SH-SY5Y (cell line): ENCODE measurements around the gene MLH3.

Experiments
- GATA2 ChIP-seq: IDR thresholded peaks from 2 replicates; pipeline ENCODE4 v1.6.1; 2011; ENCODE audit warnings: mild to moderate bottlenecking, low read depth, low read length
- GATA3 ChIP-seq: IDR thresholded peaks from 2 replicates; pipeline ENCODE4 v1.6.1; 2011; ENCODE audit warnings: low read depth, mild to moderate bottlenecking, low read length, moderate library complexity

- TF ChIP-seq GATA2 (no peak), GATA3 (no peak)
Measured at GRCh38 chr14:74988131-74988530, 63.1 kb downstream of the MLH3 start.
